ENCODE data around the gene ESPL1.

GRCh38 chr12:53313996-53314395, 45.9 kb downstream of the ESPL1 start:
- TF ChIP-seq, protein P1, sequence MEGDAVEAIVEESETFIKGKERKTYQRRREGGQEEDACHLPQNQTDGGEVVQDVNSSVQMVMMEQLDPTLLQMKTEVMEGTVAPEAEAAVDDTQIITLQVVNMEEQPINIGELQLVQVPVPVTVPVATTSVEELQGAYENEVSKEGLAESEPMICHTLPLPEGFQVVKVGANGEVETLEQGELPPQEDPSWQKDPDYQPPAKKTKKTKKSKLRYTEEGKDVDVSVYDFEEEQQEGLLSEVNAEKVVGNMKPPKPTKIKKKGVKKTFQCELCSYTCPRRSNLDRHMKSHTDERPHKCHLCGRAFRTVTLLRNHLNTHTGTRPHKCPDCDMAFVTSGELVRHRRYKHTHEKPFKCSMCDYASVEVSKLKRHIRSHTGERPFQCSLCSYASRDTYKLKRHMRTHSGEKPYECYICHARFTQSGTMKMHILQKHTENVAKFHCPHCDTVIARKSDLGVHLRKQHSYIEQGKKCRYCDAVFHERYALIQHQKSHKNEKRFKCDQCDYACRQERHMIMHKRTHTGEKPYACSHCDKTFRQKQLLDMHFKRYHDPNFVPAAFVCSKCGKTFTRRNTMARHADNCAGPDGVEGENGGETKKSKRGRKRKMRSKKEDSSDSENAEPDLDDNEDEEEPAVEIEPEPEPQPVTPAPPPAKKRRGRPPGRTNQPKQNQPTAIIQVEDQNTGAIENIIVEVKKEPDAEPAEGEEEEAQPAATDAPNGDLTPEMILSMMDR (IDR thresholded peaks at IDR 0.05), result no peak
- TF ChIP-seq POLR2AphosphoS5 (IDR thresholded peaks at IDR 0.05), result no peak
- TF ChIP-seq POLR2A (IDR thresholded peaks at IDR 0.05), result no peak
- no peak for TF ChIP-seq EP300 (IDR thresholded peaks at IDR 0.05)
